Measurements from ENCODE around the gene AHCYL1.

- TF ChIP-seq CTCF (IDR thresholded peaks at IDR 0.05; ENCODE audit: insufficient read depth, low read depth, low read length) (no peak), EZH2 (IDR thresholded peaks at IDR 0.05; ENCODE audit: insufficient read depth, low read length) (no peak)
Observed at GRCh38 chr1:110051262-110051648, 66.7 kb downstream of the AHCYL1 start.

All from astrocyte (in vitro differentiated cells and primary cell).